ENCODE data around the gene TPRA1. TPM values are rescaled to one million over a fixed set of nuclear protein-coding genes. Genes with fewer than 3 reads are reported as not detected.

TPRA1 gene
- polyA plus RNA-seq, 3 donors, result 20.2 to 29.4 (median 23.4) TPM

- Histone ChIP-seq H3K27ac (ENCODE audit: low read depth in 1 of 2, low read length in 2 of 2) (no peak overlapping the region), H3K79me2 (ENCODE audit: insufficient read depth, low read length) (no peaks in the 10 kb centered on the region), H3K9me3 (replicated peaks in 1 of 2; ENCODE audit: control insufficient read depth in 1 of 2, insufficient read depth in 1 of 2, low read length in 2 of 2) (peaks cover 3% of the 10 kb centered on the region in 2 donors), H3K27me3 (ENCODE audit: control insufficient read depth in 2 of 2, insufficient read depth in 2 of 2, low read length in 2 of 2) (peaks cover 0 to 6% of the 10 kb centered on the region in 2 donors), H4K20me1 (ENCODE audit: insufficient read depth, low read length) (no peaks in the 10 kb centered on the region), H3K4me2 (replicated peaks; ENCODE audit: extremely low read depth, low read length, poor library complexity, severe bottlenecking) (no peak overlapping the region), H2AFZ (ENCODE audit: insufficient read depth, low read depth, low read length, poor library complexity, severe bottlenecking) (no peak overlapping the region), H3K9ac (ENCODE audit: insufficient read depth, low read length, poor library complexity, severe bottlenecking) (no peak overlapping the region), H3K36me3 (replicated peaks in 1 of 2; ENCODE audit: control insufficient read depth in 1 of 2, insufficient read depth in 2 of 2, low read length in 2 of 2) (no peaks in the 10 kb centered on the region), H3K4me3 (replicated peaks in 1 of 3; ENCODE audit: low read depth in 2 of 3, low read length in 3 of 3) (no peak overlapping the region), H3K4me1 (ENCODE audit: control insufficient read depth in 1 of 2, insufficient read depth in 2 of 2, low read length in 2 of 2) (no peaks in the 10 kb centered on the region)
- Mint-ChIP-seq H3K9me3 (peaks cover 0 to 9% (median 3%) of the 10 kb centered on the region in 7 donors), H3K4me1 (peaks cover under 1% of the 10 kb centered on the region), H3K4me3 (no peak overlapping the region), H3K27ac (no peak overlapping the region), H3K36me3 (no peaks in the 10 kb centered on the region), H3K27me3 (ENCODE audit: low read depth in 3 of 3) (peaks cover 12 to 37% (median 30%) of the 10 kb centered on the region in 3 donors)
- DNase-seq, result no peak
- TF ChIP-seq CTCF (IDR thresholded peaks at IDR 0.05), result no peak
- intact Hi-C loops (cut with micrococcal nuclease), result no loop called here
- 84% methylated on average over 6 of the region's 13 CpGs for WGBS (ENCODE audit: insufficient coverage)
Measured at GRCh38 chr3:127524296-127524896, 66.1 kb downstream of the TPRA1 start.

Small RNA genes lying within 50 kb of the gene (small RNA-seq; reads per million reads assigned to genes)
- gene AC084035.1 (ENCODE audit: insufficient read length, low read depth) (not detected), gene MIR6825 (ENCODE audit: insufficient read length, low read depth) (not detected), gene MIR7976 (ENCODE audit: insufficient read length, low read depth) (not detected)

Other genes with a start within 250 kb of the TPRA1 start
- gene MCM2, start 7.7 kb upstream of the TPRA1 start, polyA plus RNA-seq, result 1 to 10 TPM in 1 of 3 donors, under 1 TPM in 2; 0.66 to 1.7 (median 0.90) TPM
- gene PODXL2, start 38.5 kb upstream of the TPRA1 start, polyA plus RNA-seq, result under 1 TPM; 0.33 to 0.64 (median 0.43) TPM
- gene ABTB1, start 82.2 kb upstream of the TPRA1 start, polyA plus RNA-seq, result 100 to 1,000 TPM; 107 to 246 (median 118) TPM
- gene MGLL, start 231.8 kb upstream of the TPRA1 start, polyA plus RNA-seq, result 1 to 10 TPM; 4.4 to 10.0 (median 6.4) TPM